BLaER1 (cell line): ENCODE results near the gene TBCEL.

Source experiments
- H3K27ac ChIP-seq: shearing (Covaris generic); formaldehyde crosslinking; 2 replicates; pipeline ENCODE4 v1.8.1; 2022
- H3K27me3 ChIP-seq: shearing (Covaris generic); formaldehyde crosslinking; 2 replicates; pipeline ENCODE4 v1.8.1; 2022
- H3K36me3 ChIP-seq: shearing (Covaris generic); formaldehyde crosslinking; 2 replicates; pipeline ENCODE4 v1.8.1; 2022
- H3K4me1 ChIP-seq: shearing (Covaris generic); formaldehyde crosslinking; 2 replicates; pipeline ENCODE4 v1.8.1; 2022
- H3K4me2 ChIP-seq: shearing (Covaris generic); formaldehyde crosslinking; 2 replicates; pipeline ENCODE4 v1.8.1; 2022
- H3K4me3 ChIP-seq: shearing (Covaris generic); formaldehyde crosslinking; 2 replicates; pipeline ENCODE4 v1.8.1; 2022
- H3K9ac ChIP-seq: shearing (Covaris generic); formaldehyde crosslinking; 2 replicates; pipeline ENCODE4 v1.8.1; 2022
- H3K9me3 ChIP-seq: shearing (Covaris generic); formaldehyde crosslinking; 2 replicates; pipeline ENCODE4 v1.8.1; 2022
- H4K20me1 ChIP-seq: shearing (Covaris generic); formaldehyde crosslinking; 2 replicates; pipeline ENCODE4 v1.8.1; 2022
- Cebpa-rat ChIP-seq: shearing (Covaris generic); IDR thresholded peaks from 2 replicates; pipeline ENCODE4 v1.8.1; 2022

TBCEL gene

GRCh38 chr11:121070951-121071845, 47.3 kb downstream of the TBCEL start:
- peaks cover 44% of the 10 kb centered on the region for H3K36me3 ChIP-seq
- H3K27ac ChIP-seq: no peak overlapping the region
- H3K4me1 ChIP-seq: peaks cover 12% of the 10 kb centered on the region
- H3K4me2 ChIP-seq: 0 out of 2 replicates have a peak overlapping the region, but pooled peaks have one; percentile 7
- H3K9me3 ChIP-seq: peaks cover 10% of the 10 kb centered on the region
- no peaks in the 10 kb centered on the region for H3K27me3 ChIP-seq
- no peak for TF ChIP-seq Cebpa-rat
- H3K4me3 ChIP-seq: no peak overlapping the region
- no peaks in the 10 kb centered on the region for H4K20me1 ChIP-seq
- no peak overlapping the region for H3K9ac ChIP-seq

GRCh38 chr11:121071846-121072450, 48.0 kb downstream of the TBCEL start:
- no peak overlapping the region for H3K27ac ChIP-seq
- H4K20me1 ChIP-seq: no peaks in the 10 kb centered on the region
- H3K27me3 ChIP-seq: no peaks in the 10 kb centered on the region
- H3K9me3 ChIP-seq: peaks cover 10% of the 10 kb centered on the region
- no peak overlapping the region for H3K4me3 ChIP-seq
- peaks cover 40% of the 10 kb centered on the region for H3K36me3 ChIP-seq
- no peak overlapping the region for H3K9ac ChIP-seq
- no peak overlapping the region for H3K4me2 ChIP-seq
- no peak for TF ChIP-seq Cebpa-rat
- peaks cover 12% of the 10 kb centered on the region for H3K4me1 ChIP-seq

DNA sequence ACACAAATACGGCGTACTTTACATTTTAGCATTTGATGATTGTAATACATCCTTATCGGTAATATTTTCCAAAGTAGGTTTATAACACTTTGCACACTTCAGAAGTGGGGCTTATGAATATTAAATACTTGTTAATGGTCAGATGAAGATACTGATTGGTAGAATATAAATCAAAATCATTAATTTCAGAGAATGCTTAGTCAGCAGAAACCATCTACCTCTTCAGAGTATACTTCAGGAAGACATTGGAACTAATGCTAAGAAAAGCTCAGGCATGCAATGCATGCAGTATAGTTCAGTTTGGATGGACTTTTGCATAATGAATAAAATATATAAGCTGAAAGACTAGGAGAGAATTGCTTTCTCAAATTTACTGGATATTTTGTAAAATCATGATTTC, 57.4 kb downstream of the TBCEL start:
- no peak overlapping the region for H3K9ac ChIP-seq
- TF ChIP-seq Cebpa-rat: no peak

DNA sequence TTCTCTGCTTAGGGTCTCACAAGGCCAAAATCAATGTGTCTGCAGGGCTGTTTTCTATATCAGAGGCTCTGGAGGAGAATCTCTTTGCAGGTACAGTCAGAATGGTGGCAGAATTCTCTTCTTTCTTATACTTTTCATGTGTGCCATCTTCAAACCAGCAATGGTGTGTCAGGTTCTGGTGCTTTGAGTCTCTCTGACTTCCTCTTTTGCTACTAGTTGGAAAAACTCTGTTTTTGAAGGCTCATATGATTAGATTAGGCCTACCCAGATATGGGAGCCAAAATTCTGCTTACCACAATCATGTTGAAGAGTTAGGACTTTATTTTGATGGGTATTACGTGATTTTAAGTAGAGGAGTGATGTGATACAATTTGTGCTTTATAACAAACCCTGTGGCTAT, 58.3 kb downstream of the TBCEL start:
- Histone ChIP-seq H3K4me1 (no peaks in the 10 kb centered on the region), H3K27me3 (no peaks in the 10 kb centered on the region), H3K9ac (no peak overlapping the region), H4K20me1 (peaks cover 25% of the 10 kb centered on the region), H3K9me3 (no peaks in the 10 kb centered on the region), H3K4me3 (no peak overlapping the region), H3K36me3 (peaks cover 34% of the 10 kb centered on the region), H3K4me2 (no peak overlapping the region), H3K27ac (no peak overlapping the region)
- no peak for TF ChIP-seq Cebpa-rat

More for the DNA sequence above, 57.4 kb downstream of the TBCEL start:
- Histone ChIP-seq H3K27me3 (no peaks in the 10 kb centered on the region), H4K20me1 (peaks cover 25% of the 10 kb centered on the region), H3K4me3 (no peak overlapping the region), H3K36me3 (peaks cover 25% of the 10 kb centered on the region), H3K4me1 (no peaks in the 10 kb centered on the region), H3K4me2 (no peak overlapping the region), H3K9me3 (no peaks in the 10 kb centered on the region), H3K27ac (no peak overlapping the region)

DNA sequence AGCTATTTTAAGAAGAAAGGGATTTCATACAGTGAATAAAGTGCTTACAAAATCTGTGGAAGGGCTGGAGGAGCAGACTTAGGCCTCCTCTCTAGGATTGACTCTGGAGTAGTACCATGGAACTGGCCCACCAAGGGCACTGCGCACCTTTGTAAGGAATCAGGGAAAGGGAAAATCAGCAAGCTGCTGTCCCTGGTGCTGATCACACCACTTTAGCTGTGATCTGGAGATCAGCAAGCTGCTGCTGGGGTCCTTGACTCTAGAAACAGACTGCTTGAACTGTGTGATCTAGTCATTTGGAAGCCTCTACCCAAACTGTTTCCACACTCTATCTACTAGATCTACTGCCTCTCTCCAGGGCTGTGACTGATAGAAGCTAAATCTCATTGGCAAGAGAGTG, 58.8 kb downstream of the TBCEL start:
- Histone ChIP-seq H3K4me3 (no peak overlapping the region), H3K4me1 (no peaks in the 10 kb centered on the region), H3K36me3 (peaks cover 38% of the 10 kb centered on the region), H4K20me1 (peaks cover 25% of the 10 kb centered on the region), H3K27ac (no peak overlapping the region), H3K9ac (no peak overlapping the region), H3K9me3 (no peaks in the 10 kb centered on the region), H3K4me2 (no peak overlapping the region), H3K27me3 (no peaks in the 10 kb centered on the region)
- TF ChIP-seq Cebpa-rat: no peak

DNA sequence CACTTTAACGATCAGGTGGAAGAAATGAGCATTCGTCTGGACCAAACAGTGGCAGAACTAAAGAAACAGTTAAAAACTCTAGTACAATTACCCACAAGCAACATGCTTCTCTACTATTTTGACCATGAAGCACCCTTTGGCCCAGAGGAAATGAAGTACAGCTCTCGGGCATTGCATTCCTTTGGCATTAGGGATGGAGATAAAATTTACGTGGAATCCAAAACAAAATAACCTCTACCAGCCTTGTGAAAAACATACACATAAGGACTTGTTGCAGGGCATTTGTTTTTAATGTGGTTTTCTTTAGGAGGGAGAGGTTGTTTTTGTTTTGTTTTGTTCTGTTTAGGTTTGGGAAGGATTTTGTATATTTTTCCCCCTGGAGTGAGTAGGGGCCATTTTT, 63.0 kb downstream of the TBCEL start:
- H3K4me2 ChIP-seq: no peak overlapping the region
- H3K4me1 ChIP-seq: no peaks in the 10 kb centered on the region
- no peak overlapping the region for H3K4me3 ChIP-seq
- H3K27me3 ChIP-seq: no peaks in the 10 kb centered on the region
- peaks cover 24% of the 10 kb centered on the region for H4K20me1 ChIP-seq
- no peak overlapping the region for H3K9ac ChIP-seq
- no peak overlapping the region for H3K27ac ChIP-seq
- no peak for TF ChIP-seq Cebpa-rat
- peaks cover 38% of the 10 kb centered on the region for H3K36me3 ChIP-seq
- H3K9me3 ChIP-seq: no peaks in the 10 kb centered on the region

DNA sequence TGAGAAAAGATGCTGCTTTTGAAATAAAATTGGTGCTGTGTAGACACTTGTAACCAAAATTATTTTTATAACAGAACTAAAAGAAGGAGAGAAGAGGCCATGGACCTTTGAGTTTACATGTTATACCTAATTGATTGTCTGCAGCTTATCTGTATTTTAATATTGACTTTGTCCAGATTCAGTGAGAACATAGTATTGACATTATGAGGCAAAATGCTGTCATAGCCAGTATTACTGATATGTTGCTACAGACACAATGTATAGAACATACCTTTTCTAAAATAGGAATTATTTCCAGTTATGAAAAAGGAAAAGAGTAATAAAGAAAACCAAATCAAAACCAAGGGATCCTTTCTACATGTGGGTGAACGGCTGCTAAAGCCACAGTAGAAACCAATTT, 65.7 kb downstream of the TBCEL start:
- Histone ChIP-seq H3K4me3 (no peak overlapping the region), H3K36me3 (peaks cover 38% of the 10 kb centered on the region), H3K9me3 (no peaks in the 10 kb centered on the region), H3K9ac (no peak overlapping the region), H4K20me1 (no peaks in the 10 kb centered on the region), H3K27ac (no peak overlapping the region), H3K4me2 (no peak overlapping the region), H3K4me1 (no peaks in the 10 kb centered on the region), H3K27me3 (no peaks in the 10 kb centered on the region)
- TF ChIP-seq Cebpa-rat: no peak

DNA sequence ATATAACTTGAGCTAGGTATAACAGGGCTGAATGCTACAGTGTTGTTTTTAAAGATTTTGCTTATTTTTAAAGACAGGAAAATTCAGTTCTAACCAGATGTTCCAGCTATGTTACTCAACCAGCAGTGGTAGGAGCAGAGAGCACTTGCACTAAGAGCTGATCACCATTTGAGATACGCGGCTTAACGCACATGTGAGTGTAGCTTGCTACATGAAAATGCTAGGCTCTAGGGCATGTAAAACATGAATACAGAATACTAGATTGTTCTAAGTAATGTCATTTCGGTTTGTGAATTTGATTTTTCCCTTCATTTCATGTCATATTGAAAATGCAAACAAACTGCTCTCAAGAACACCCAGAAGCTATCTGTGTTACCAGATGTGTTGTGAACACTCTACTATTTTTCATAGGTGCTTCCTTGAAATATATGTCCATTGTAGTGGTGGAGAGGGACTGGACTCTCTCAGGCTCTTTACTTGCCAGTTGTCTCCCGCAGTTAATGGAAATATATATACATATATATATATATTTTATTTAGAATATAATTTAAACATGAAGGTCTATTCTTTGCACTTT, 66.3 kb downstream of the TBCEL start:
- no peaks in the 10 kb centered on the region for H4K20me1 ChIP-seq
- H3K4me3 ChIP-seq: no peak overlapping the region
- peaks cover 35% of the 10 kb centered on the region for H3K36me3 ChIP-seq
- no peaks in the 10 kb centered on the region for H3K4me1 ChIP-seq
- no peak overlapping the region for H3K27ac ChIP-seq
- H3K27me3 ChIP-seq: no peaks in the 10 kb centered on the region
- TF ChIP-seq Cebpa-rat: no peak
- H3K4me2 ChIP-seq: no peak overlapping the region
- no peak overlapping the region for H3K9ac ChIP-seq
- H3K9me3 ChIP-seq: no peaks in the 10 kb centered on the region

DNA sequence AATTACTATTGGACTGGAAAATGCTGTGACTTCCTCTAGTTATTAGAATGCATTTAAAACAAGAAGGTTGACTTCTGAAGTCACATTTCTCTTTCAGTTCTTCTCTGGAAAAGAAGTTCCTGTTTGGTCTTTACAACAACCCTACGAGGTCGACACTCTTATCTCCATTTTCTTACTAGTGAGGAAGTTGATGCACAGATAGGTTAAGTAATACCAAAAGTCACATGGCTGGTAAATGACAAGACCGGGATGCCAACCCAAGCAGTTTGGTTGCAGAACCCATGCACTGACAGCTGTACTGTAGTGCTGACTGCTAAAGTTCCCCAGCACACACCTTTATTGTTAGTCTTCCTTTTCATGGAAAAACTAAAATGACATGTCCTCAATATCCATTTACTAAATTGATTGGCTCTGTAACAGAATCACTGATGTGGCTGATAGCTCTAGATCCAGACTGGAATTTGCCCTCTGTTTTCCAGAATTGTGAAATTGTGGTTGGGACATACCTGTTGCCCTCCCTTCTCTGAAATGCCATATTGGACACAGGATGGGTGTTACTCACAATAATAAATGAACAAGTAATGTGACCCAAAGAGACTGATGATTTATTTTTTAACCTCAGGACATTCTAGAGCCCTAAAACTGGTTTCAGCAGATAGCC, 67.7 kb downstream of the TBCEL start:
- Histone ChIP-seq H3K4me2 (no peak overlapping the region), H3K4me3 (no peak overlapping the region), H3K36me3 (peaks cover 23% of the 10 kb centered on the region), H3K27me3 (no peaks in the 10 kb centered on the region), H3K4me1 (no peaks in the 10 kb centered on the region), H3K9me3 (no peaks in the 10 kb centered on the region), H4K20me1 (no peaks in the 10 kb centered on the region), H3K27ac (no peak overlapping the region), H3K9ac (no peak overlapping the region)
- TF ChIP-seq Cebpa-rat: no peak
